Left ventricle myocardium inferior (tissue), 1 donor: ENCODE results near the gene SOD3. TPM values are rescaled to one million over a fixed set of nuclear protein-coding genes. Genes with fewer than 3 reads are reported as not detected.

Experiments
- DNase-seq: peaks from one replicate; pipeline ENCODE4 v3.0.0-alpha.2; 2020
- H3K27ac ChIP-seq: fragments of 200-600 bp; replicated peaks from 2 replicates; pipeline ENCODE4 v1.8.0; 2021
- H3K27me3 ChIP-seq: fragments of 200-600 bp; 2 replicates; pipeline ENCODE4 v1.8.0; 2021; ENCODE audit warnings: low read depth
- H3K36me3 ChIP-seq: fragments of 200-600 bp; 2 replicates; pipeline ENCODE4 v1.8.0; 2021
- H3K4me1 ChIP-seq: fragments of 200-600 bp; 2 replicates; pipeline ENCODE4 v1.8.0; 2021
- H3K4me3 ChIP-seq: fragments of 200-600 bp; 2 replicates; pipeline ENCODE4 v1.8.0; 2021; ENCODE audit warnings: mild to moderate bottlenecking, moderate library complexity
- H3K9me3 ChIP-seq: fragments of 200-600 bp; replicated peaks from 2 replicates; pipeline ENCODE4 v1.8.0; 2021
- CTCF ChIP-seq: fragments of 200-600 bp; IDR thresholded peaks from 2 replicates; pipeline ENCODE4 v1.8.0; 2021; ENCODE audit warnings: antibody characterized with exemption, mild to moderate bottlenecking, borderline replicate concordance
- intact Hi-C: fragments of 100-400 bp; cut with micrococcal nuclease; formaldehyde crosslinking; loops from one replicate; pipeline ENCODE4 v1.11.0; 2022
- long read RNA-seq: library from polyadenylated mRNA; unstranded; transcript quantifications from one replicate; pipeline ENCODE4 v2.0.0, GENCODE V29; 2021
- total RNA-seq: library from RNA; stranded (reverse); fragmentation: NEBNext Ultra II Directional; extraction: Animal tissue kit (Norgen Biotek cat#: 25700); gene quantifications from one replicate; pipeline ENCODE4 v1.2.1, GENCODE V29; 2021
- donor health status: DM: no; HTN: yes; CAD: no; lungs with severe emphysema.

The SOD3 gene
- total RNA-seq, result 64.2 TPM
- long read RNA-seq, transcript SOD3-201 (2 exons, 1,526 nt), result major isoform, 132 of 154 reads
- long read RNA-seq, partial matches to known transcripts, result 8 of 154 reads
- long read RNA-seq, other reads (novel, unspliced or antisense), result 14 of 154 reads

GRCh38 chr4:24794916-24795665 lies at the start of gene SOD3:
TSS of gene SOD3 (plus strand) at chr4:24795573. CDS start at chr4:24799522, 3,949 bp downstream.
- TF ChIP-seq CTCF, result no peak
- intact Hi-C loops, result no loop called here

DNA sequence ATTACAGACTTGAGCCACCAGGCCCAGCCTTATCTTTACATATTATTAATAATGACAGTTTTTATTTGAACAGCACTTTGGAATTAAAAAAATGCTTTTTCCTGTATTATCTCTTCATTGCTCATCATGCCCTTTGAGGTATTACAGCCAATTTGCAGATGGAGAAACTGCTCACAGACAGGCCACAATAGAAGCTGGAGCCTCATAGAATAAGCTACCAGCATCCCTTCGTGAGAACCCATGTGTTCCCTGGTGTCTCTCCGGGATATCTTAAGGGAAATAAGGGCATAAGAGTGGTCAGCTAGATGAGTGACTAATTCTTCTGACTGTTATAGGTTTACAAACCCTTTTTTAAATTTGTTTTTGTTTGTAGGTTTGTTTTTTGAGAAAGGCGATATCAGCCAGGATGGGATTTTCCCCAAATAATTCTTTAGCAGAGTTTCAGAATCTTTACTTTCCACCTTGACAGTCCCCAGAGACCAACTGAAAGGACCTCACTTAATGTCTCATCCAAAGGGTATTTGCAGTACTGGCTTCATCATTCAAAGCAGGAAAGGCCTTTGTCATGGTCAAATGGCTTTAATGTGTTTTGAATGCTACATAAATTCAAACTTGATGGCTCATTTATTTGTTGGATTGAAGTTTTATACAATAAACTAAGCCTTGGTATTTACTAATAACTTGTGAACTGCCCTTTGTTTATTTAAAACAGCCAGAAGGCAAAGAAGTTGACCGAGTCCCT lies 48.0 kb upstream of the SOD3 start:
- Histone ChIP-seq H3K27ac (no peak overlapping the region), H3K4me1 (peaks cover under 1% of the 10 kb centered on the region), H3K36me3 (no peaks in the 10 kb centered on the region), H3K4me3 (no peak overlapping the region), H3K27me3 (no peaks in the 10 kb centered on the region), H3K9me3 (no peaks in the 10 kb centered on the region)
- TF ChIP-seq CTCF, result no peak
- intact Hi-C loops, result no loop called here
- no peak for DNase-seq

More at GRCh38 chr4:24794916-24795665, at the start of gene SOD3:
- no peaks in the 10 kb centered on the region for H3K36me3 ChIP-seq
- no peaks in the 10 kb centered on the region for H3K9me3 ChIP-seq
- H3K27me3 ChIP-seq, result peaks cover 28% of the 10 kb centered on the region
- peak; percentile 84 for DNase-seq
- H3K27ac ChIP-seq, result peak within 1 kb of the TSS; percentile 82
- peaks cover 33% of the 10 kb centered on the region for H3K4me1 ChIP-seq
- H3K4me3 ChIP-seq, result peak within 1 kb of the TSS; percentile 59

DNA sequence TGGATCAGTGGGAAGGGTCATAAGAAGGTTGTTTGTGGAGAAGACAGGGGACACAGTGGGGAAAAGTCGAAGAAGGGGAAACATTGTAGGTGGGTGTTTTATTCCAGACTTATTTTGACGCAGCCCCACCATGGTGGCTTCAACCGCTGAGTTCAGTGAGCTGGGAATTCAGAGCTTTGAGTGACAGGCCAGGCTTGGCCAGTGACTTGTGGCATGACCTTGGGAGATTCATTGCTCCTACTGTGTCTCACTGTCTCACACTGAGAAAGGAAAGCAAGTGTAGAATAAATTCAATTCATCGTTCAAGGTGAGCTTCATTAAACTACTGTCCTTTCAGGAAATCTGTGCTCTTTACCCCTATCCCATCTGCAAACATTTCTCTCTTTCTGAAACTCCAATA lies 47.4 kb upstream of the SOD3 start:
- intact Hi-C loops, result no loop called here
- TF ChIP-seq CTCF, result no peak
- H3K9me3 ChIP-seq, result no peaks in the 10 kb centered on the region
- H3K27me3 ChIP-seq, result no peaks in the 10 kb centered on the region
- no peaks in the 10 kb centered on the region for H3K36me3 ChIP-seq
- H3K4me3 ChIP-seq, result no peak overlapping the region
- DNase-seq, result no peak
- H3K27ac ChIP-seq, result no peak overlapping the region
- no peaks in the 10 kb centered on the region for H3K4me1 ChIP-seq

GRCh38 chr4:24748758-24749350 lies 46.5 kb upstream of the SOD3 start:
- Histone ChIP-seq H3K4me1 (no peaks in the 10 kb centered on the region), H3K27me3 (no peaks in the 10 kb centered on the region), H3K4me3 (no peak overlapping the region), H3K27ac (no peak overlapping the region), H3K9me3 (no peaks in the 10 kb centered on the region), H3K36me3 (no peaks in the 10 kb centered on the region)
- TF ChIP-seq CTCF, result no peak
- no peak for DNase-seq
- intact Hi-C loops, result no loop called here

DNA sequence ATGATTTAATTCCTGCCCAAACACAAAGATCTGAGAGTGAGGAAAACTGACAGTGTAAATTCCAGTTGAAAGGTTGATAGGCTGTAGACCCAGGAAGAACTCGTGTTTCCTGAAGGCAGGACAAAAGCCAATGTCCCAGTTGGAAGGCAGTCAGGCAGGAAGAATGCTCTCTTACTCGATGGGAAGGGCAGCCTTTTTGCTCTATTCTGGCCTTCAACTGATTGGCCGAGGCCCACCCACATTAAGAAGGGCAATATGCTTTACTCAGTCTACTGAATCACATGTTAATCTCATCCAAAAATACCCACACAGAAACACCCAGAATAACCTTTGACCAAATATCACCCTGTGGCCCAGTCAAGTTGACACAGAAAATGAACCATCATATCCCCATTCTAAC lies 45.3 kb upstream of the SOD3 start:
- Histone ChIP-seq H3K27me3 (no peaks in the 10 kb centered on the region), H3K4me1 (no peaks in the 10 kb centered on the region), H3K36me3 (no peaks in the 10 kb centered on the region), H3K9me3 (no peaks in the 10 kb centered on the region), H3K27ac (no peak overlapping the region), H3K4me3 (no peak overlapping the region)
- intact Hi-C loops, result no loop called here
- DNase-seq, result no peak
- no peak for TF ChIP-seq CTCF
